ENCODE data around the gene CBR1. TPM values are rescaled to one million over a fixed set of nuclear protein-coding genes. Genes with fewer than 3 reads are reported as not detected.

The CBR1 gene
- total and polyA plus RNA-seq, 3 donors from 2014 or later, result 44.1 to 137 (median 78.9) TPM

- DNase-seq, result no peak
- Histone ChIP-seq H3K4me1 (no peaks in the 10 kb centered on the region), H3K27ac (no peak overlapping the region), H3K27me3 (no peaks in the 10 kb centered on the region), H3K36me3 (ENCODE audit: low read depth, missing control alignments) (no peaks in the 10 kb centered on the region), H3K4me3 (no peak overlapping the region), H3K9me3 (no peaks in the 10 kb centered on the region)
- intact Hi-C loops (cut with DNase I; ENCODE audit: low total_unique reads), result no loop called here
- TF ChIP-seq CTCF (IDR thresholded peaks at IDR 0.05), result no peak
- no peak for TF ChIP-seq POLR2A (IDR thresholded peaks at IDR 0.05)
- WGBS, 2 donors, result 65 to 90% methylated on average over 8 of the region's 8 CpGs
These were observed 9.8 kb downstream of the CBR1 start for GRCh38 chr21:36079671-36080070.

GRCh38 chr21:36080386-36080785 lies 10.6 kb downstream of the CBR1 start:
- Histone ChIP-seq H3K36me3 (ENCODE audit: low read depth, missing control alignments) (no peaks in the 10 kb centered on the region), H3K27ac (no peak overlapping the region), H3K4me1 (no peaks in the 10 kb centered on the region), H3K27me3 (no peaks in the 10 kb centered on the region), H3K9me3 (no peaks in the 10 kb centered on the region), H3K4me3 (no peak overlapping the region)
- DNase-seq, result no peak
- TF ChIP-seq POLR2A (IDR thresholded peaks at IDR 0.05) (no peak), CTCF (IDR thresholded peaks at IDR 0.05) (no peak)
- WGBS, 2 donors, result 91% methylated on average over 1 of the region's 1 CpG
- intact Hi-C loops (cut with DNase I; ENCODE audit: low total_unique reads), result no loop called here

- intact Hi-C loops (cut with DNase I; ENCODE audit: low total_unique reads), result no loop called here
These were observed 12.4 kb downstream of the CBR1 start for GRCh38 chr21:36082237-36082664.

GRCh38 chr21:36087362-36088138 lies 17.7 kb downstream of the CBR1 start:
- Histone ChIP-seq H3K4me3 (no peak overlapping the region), H3K9me3 (no peaks in the 10 kb centered on the region), H3K4me1 (no peaks in the 10 kb centered on the region), H3K27me3 (no peaks in the 10 kb centered on the region), H3K36me3 (ENCODE audit: low read depth, missing control alignments) (no peaks in the 10 kb centered on the region), H3K27ac (no peak overlapping the region)
- intact Hi-C loops (cut with DNase I; ENCODE audit: low total_unique reads), result no loop called here
- no peak for DNase-seq
- WGBS, 2 donors, result 73 to 79% methylated on average over 6 of the region's 6 CpGs
- no peak for TF ChIP-seq CTCF (IDR thresholded peaks at IDR 0.05)
- TF ChIP-seq POLR2A (IDR thresholded peaks at IDR 0.05), result no peak

More at GRCh38 chr21:36082237-36082664, 12.4 kb downstream of the CBR1 start:
- no peaks in the 10 kb centered on the region for H3K9me3 ChIP-seq
- H3K27ac ChIP-seq, result no peak overlapping the region
- H3K27me3 ChIP-seq, result no peaks in the 10 kb centered on the region
- no peaks in the 10 kb centered on the region for H3K36me3 ChIP-seq (ENCODE audit: low read depth, missing control alignments)
- no peaks in the 10 kb centered on the region for H3K4me1 ChIP-seq
- 90% methylated on average over 3 of the region's 3 CpGs for WGBS, 2 donors
- H3K4me3 ChIP-seq, result no peak overlapping the region
- no peak for TF ChIP-seq CTCF (IDR thresholded peaks at IDR 0.05)
- no peak for TF ChIP-seq POLR2A (IDR thresholded peaks at IDR 0.05)
- DNase-seq, result no peak

- Histone ChIP-seq H3K4me3 (no peak overlapping the region), H3K27me3 (no peaks in the 10 kb centered on the region), H3K9me3 (no peaks in the 10 kb centered on the region), H3K27ac (no peak overlapping the region), H3K36me3 (ENCODE audit: low read depth, missing control alignments) (no peaks in the 10 kb centered on the region), H3K4me1 (no peaks in the 10 kb centered on the region)
- intact Hi-C loops (cut with DNase I; ENCODE audit: low total_unique reads), result no loop called here
- no peak for DNase-seq
- WGBS, 2 donors, result 93 to 95% methylated on average over 3 of the region's 3 CpGs
- no peak for TF ChIP-seq CTCF (IDR thresholded peaks at IDR 0.05)
- TF ChIP-seq POLR2A (IDR thresholded peaks at IDR 0.05), result no peak
These were observed 20.1 kb downstream of the CBR1 start for GRCh38 chr21:36089946-36090345.

Data from testis (tissue), 3 donors.